ENCODE measurements around the gene BRICD5.

Gene BRICD5

DNA sequence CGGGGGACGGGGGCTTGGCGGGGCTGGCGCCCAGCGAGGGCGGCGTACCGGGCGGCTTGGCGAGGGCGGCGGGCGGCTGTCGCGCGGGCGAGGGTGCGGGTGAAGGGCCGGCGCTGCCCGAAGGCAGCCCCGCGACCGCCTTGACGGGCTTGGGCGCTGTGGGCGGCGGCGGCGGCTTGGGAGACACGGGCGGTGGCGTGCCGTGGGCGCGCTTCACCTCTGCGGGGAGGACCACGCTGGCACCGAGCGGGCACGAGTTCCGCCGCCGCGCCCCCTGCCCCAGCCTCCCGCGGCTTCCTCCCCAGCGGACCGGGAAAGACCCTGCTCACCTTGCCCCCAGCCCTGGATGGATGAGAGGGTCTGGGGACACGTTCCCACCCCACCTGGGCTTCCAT is 31.6 kb downstream of the BRICD5 start:
- DNase-seq, result no peak

DNA sequence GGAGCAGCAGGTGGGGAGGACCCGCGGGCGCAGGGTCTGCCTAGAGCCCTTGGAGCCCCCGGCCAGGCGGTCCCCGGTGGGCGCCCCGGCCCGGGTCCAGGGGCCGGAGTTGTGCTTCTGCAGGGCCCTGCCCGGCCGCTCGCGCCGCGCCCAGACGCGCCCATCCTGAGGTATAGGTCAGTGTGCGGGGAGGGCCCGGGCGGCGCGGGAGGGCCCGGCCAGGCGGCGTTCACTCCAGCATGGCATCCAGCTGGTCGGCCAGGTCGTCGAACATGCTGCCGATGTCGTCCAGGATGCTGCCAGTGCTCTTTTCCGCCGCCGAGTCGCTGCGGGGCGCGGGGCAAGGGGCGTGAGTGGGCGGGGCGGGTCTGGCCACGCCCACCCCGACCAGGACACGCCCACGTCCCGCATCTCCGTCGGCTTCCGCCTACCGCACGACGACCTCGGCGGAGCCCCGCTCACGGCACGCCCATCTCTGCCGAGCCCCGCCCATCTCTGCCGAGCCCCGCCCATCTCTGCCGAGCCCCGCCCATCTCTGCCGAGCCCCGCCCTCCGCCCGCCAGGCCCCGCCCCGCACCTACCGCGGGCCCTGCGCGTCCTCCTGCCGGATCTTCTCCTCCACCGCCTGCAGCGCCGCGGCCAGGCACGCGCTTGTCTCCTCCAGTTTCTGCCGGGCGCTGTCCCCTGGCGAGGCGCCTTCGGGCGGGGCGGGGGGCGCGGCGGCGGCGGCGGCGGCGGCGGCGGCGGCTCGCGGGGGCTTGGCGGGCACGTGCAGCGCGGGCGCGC is 32.1 kb downstream of the BRICD5 start:
- peak; percentile 45 for DNase-seq

DNA sequence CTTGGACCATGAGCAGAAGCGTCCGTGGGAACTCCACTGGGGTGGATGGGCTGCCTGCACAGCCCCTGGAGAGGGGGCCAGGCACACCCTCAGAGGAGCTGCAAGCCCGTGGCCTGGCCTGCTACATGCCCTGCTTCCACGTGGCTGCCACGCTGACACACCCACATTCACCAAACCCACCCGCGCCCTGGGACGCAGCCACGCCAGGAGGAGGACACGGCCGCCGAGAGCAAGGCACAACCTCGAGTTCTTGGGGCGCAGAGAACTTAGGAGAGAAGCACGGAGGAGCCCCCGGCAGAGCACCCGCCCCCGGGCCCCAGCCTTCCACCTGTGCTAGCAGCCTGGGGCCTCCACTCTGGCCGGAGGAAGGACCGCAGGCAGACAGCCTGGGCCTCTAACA is 33.1 kb downstream of the BRICD5 start:
- DNase-seq, result no peak

GRCh38 chr16:2177101-2177500 is 33.6 kb downstream of the BRICD5 start:
- DNase-seq, result no peak

DNA sequence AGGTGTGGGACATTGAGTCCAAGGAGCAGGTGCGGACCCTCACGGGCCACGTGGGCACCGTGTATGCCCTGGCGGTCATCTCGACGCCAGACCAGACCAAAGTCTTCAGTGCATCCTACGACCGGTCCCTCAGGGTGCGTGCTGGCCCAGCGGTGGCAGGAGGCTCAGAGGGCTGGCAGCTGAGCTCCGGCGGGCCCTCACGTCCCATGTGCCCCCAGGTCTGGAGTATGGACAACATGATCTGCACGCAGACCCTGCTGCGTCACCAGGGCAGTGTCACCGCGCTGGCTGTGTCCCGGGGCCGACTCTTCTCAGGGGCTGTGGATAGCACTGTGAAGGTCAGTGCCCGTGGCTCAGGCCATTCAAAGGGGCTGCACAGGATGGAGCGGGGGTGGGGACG is 34.6 kb downstream of the BRICD5 start:
- no peak for DNase-seq

DNA sequence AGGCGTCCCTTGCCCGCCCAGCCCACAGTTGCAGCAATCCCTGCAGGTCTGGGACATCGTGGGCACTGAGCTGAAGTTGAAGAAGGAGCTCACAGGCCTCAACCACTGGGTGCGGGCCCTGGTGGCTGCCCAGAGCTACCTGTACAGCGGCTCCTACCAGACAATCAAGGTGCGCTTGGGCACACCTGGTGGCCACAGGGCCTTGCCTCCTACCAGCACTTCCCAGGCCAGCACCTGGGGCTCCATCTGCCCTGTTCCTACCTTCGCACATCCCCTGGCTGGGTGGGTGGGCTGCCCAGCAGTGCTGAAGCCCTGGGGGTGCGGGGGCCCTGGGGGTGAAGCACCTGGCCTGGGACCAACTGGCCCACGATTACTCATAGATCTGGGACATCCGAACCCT is 35.2 kb downstream of the BRICD5 start:
- DNase-seq, result no peak

DNA sequence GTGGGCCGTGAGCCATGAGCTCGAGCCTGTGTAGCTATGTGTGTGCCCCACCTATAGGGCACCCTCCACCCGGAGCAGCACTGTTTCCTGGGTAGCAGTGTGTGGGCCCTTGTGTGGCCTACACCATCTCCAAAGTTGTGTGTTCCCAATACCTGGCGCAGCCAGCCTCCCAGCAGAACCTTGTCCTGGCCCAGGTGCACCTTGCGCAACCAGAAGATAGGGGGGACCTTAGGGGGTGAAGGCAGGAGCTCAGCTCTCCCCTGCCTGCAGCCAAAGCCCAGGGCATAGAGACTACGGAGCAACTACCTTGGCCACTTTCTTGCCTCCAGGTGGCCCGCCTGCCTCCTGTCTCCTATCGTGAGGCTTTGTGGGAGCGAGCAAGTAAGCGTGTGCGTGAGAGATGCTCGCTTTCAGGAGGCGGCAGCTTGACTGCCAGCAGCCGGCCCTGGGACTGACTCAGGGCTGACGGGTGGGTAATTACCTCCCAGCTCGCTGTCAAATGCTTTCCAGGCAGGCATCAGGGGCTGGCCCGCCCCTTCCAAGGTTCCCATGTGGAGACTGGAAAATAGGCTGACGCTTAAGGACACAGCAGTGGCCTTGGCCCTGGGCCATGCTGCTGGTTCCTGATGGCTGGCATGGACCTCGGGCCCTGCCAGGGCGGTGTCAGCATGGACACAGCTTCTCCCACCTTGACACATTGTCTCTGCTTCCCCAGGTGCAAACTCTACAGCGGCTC is 36.1 kb downstream of the BRICD5 start:
- DNase-seq, result no peak

DNA sequence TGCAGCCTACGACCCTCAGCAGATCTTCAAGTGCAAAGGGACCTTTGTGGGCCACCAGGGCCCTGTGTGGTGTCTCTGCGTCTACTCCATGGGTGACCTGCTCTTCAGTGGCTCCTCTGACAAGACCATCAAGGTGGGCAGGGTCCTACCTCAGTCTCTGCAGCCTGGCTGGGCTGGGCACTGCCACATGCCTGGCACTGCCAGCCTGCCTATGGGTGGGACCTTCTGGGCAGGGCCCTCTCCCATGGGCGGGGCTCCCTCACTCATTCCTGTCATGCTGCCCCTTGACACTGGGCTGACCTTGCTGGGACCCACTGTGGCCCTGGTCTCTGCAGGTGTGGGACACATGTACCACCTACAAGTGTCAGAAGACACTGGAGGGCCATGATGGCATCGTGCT is 36.7 kb downstream of the BRICD5 start:
- no peak for DNase-seq

GRCh38 chr16:2173366-2173765 is 37.3 kb downstream of the BRICD5 start:
- DNase-seq, result no peak

- DNase-seq, result no peak
Measured at GRCh38 chr16:2172688-2173335, 37.9 kb downstream of the BRICD5 start.

DNA sequence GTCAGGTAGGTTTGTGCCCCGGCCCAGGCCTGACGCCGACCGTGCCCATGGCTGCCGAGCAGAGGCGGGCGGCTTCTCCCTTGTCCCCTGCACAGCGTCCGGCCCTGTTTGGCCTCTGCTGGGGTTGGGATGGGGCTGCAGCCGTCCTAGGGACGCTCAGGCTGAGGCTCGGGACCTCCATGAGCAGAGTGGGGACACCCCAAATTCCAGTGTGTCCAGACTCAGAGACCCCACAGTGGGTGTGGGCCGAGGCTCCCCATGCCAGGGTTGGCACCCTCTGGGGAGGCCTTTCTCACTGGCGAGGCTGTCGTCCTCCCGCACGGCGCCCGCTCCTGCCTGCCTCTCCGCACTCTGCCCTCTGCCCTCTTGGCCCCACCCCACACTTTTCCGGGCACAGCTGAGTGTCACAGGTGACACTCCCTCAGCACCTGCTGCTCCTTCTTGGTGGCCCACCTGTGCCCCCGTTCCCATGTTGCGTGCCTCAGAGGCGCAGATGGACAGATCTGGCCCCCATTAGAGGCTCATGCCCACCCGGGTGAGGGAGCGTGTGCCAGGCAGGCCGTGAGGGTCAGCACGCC is 39.0 kb downstream of the BRICD5 start:
- no peak for DNase-seq

- no peak for DNase-seq
Measured at GRCh38 chr16:2170587-2171435, 39.9 kb downstream of the BRICD5 start.

- no peak for DNase-seq
Measured at GRCh38 chr16:2170080-2170479, 40.6 kb downstream of the BRICD5 start.

- DNase-seq, result no peak
Measured at GRCh38 chr16:2167068-2167638, 43.5 kb downstream of the BRICD5 start.

- DNase-seq, result no peak
Measured at GRCh38 chr16:2166263-2167067, 44.2 kb downstream of the BRICD5 start.

- DNase-seq, result no peak
Measured at GRCh38 chr16:2165861-2166260, 44.8 kb downstream of the BRICD5 start.

DNA sequence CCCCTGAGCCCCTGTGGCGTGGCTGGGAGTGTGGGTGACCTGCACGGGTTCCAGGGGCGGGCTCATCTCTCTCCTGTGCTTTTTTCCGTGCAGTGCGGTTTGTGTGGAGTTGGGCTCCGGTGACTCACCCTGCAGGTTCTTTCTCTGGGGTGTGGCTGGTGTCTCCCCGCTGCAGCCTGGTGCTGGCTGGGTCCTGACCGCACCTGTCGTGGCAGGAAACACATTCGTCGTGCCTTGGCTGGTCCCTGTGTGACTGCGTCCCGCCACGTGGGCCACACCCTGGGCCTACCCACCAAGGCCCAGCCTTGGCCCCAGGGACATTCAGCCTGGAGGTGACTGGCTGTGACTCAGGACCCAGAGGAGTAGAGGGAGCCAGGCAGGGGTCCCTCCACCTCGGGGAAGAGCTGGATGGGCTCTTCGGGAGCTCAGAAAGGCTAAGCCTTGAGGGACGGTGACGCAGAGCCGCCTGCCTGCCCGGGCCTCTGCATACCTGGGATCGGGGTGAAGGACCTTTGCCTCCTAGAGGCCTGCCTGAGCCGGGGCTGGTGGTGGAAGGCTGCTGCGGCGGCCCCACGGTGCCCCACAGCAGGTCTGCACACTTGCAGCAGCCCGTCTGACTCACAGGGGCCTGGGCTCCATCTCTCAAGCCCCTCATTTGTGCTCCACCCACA is 47.3 kb downstream of the BRICD5 start:
- DNase-seq, result peak; percentile 40

DNA sequence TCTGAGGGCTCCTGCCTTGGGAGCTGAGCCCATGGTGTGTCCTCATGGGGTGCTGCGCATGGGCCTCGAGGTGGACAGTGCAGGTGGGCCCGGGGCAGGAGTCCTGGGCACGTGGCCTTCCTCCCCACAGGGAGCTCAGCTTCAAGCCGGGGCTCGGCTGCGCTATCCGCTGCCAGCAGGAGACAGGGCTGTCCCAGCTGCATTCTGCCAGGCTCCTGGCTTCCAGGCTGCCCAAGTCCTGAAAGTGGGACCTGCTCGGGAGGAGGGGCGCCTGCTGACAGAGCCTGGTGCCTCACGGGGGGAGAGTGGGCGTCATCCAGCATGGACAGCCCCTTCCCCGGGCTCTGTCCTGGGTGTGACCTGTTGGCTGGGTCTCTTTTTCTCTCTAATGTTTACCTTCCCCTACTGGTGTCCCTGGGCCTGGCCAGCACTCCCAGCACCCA is 48.0 kb downstream of the BRICD5 start:
- DNase-seq, result no peak

- DNase-seq, result no peak
Measured at GRCh38 chr16:2161911-2162310, 48.8 kb downstream of the BRICD5 start.

DNA sequence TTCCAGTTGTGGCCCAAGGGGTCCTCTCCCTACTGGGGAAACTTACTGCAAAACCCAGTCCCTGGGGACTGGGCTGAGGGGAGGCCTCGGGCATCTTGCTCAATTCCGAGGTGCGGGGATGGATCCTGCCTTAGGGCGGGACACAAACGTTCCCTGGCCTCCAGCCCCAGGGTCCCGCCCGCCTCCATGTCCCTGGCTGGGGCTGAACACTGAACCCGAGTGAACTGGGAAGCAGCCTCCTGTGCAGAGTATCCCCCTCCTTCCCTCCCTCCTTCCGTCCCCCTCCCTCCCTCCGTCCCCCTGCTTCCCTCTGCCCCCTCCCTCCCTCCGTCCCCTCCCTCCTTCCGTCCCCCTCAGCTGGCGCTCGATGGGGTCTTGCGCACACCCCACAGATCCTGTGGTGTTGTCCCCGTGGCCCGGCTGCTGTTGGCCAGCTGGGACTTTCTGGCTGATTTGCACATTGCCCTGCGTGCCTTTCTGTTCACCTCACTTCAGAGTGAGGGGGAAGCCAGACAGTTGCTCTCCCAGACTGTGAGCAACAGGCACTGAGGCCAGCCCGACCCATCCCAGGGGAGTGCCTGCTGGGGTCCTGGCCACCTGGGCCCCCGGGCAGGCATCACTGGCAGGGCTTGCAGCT is 49.6 kb downstream of the BRICD5 start:
- DNase-seq, result no peak

Data from CD4-positive, alpha-beta T cell treated with Interleukin-21 for 1 hour (primary cell).